Stimulated activated CD8-positive, alpha-beta memory T cell treated with anti-CD3 and anti-CD28 coated beads, Interleukin-7, amount 100 ng/mL, for 24 hours (primary cell): ENCODE results near the gene TMEM198.

Experiments
- DNase-seq: peaks from one replicate; pipeline ENCODE4 v3.0.0-alpha.2; 2020; ENCODE audit warnings: low read depth

Gene TMEM198

GRCh38 chr2:219543596-219544358 is at the start of gene TMEM198, which contains the start of gene CHPF:
TSS of gene TMEM198 (plus strand) at chr2:219544028. CDS start at chr2:219544728, 700 bp downstream.
TSS of gene CHPF (minus strand) at chr2:219543809. CDS start at chr2:219543538, 271 bp downstream.
- DNase-seq = peak; percentile 87

- no peak for DNase-seq
These were observed 48.8 kb upstream of the TMEM198 start for GRCh38 chr2:219494952-219495530.

- peak; percentile 31 for DNase-seq
These were observed 48.2 kb upstream of the TMEM198 start for GRCh38 chr2:219495531-219496122.

- no peak for DNase-seq
These were observed 47.5 kb upstream of the TMEM198 start for GRCh38 chr2:219496247-219496824.

- DNase-seq = no peak
These were observed 46.9 kb upstream of the TMEM198 start for GRCh38 chr2:219496825-219497494.

GRCh38 chr2:219497495-219498279 is 46.1 kb upstream of the TMEM198 start:
- DNase-seq = no peak

GRCh38 chr2:219498280-219499057 is 45.4 kb upstream of the TMEM198 start, which contains the start of gene GMPPA:
TSS of gene GMPPA (plus strand) at chr2:219498891. CDS start at chr2:219499976, 1,085 bp downstream.
- peak; percentile 81 for DNase-seq

- no peak for DNase-seq
These were observed 44.8 kb upstream of the TMEM198 start for GRCh38 chr2:219499058-219499307.

- no peak for DNase-seq
These were observed 44.3 kb upstream of the TMEM198 start for GRCh38 chr2:219499555-219499954.

- no peak for DNase-seq
These were observed 43.7 kb upstream of the TMEM198 start for GRCh38 chr2:219500135-219500534.

GRCh38 chr2:219501849-219502248 is 42.0 kb upstream of the TMEM198 start:
- DNase-seq = no peak

- no peak for DNase-seq
These were observed 41.2 kb upstream of the TMEM198 start for GRCh38 chr2:219502618-219503017.

GRCh38 chr2:219505585-219505984 is 38.2 kb upstream of the TMEM198 start:
- DNase-seq = no peak

- no peak for DNase-seq
These were observed 37.6 kb upstream of the TMEM198 start for GRCh38 chr2:219506153-219506801.

- no peak for DNase-seq
These were observed 36.9 kb upstream of the TMEM198 start for GRCh38 chr2:219506802-219507526.

GRCh38 chr2:219507581-219508443 is 36.0 kb upstream of the TMEM198 start:
- DNase-seq = no peak

GRCh38 chr2:219508444-219508734 is 35.4 kb upstream of the TMEM198 start:
- DNase-seq = no peak

- DNase-seq = no peak
These were observed 34.7 kb upstream of the TMEM198 start for GRCh38 chr2:219508971-219509779.
